MV-4-11 (cell line): ENCODE measurements around the gene GCKR.
"Not testable (repeated sequence)": the region's sequence is repeated elsewhere in the genome, so short reads cannot be mapped to it uniquely, and the experiment has no call there.

Experiments
- DNase-seq: peaks from one replicate; lab custom pipeline; 2025; lab: John Stamatoyannopoulos, UW

GCKR gene

DNA sequence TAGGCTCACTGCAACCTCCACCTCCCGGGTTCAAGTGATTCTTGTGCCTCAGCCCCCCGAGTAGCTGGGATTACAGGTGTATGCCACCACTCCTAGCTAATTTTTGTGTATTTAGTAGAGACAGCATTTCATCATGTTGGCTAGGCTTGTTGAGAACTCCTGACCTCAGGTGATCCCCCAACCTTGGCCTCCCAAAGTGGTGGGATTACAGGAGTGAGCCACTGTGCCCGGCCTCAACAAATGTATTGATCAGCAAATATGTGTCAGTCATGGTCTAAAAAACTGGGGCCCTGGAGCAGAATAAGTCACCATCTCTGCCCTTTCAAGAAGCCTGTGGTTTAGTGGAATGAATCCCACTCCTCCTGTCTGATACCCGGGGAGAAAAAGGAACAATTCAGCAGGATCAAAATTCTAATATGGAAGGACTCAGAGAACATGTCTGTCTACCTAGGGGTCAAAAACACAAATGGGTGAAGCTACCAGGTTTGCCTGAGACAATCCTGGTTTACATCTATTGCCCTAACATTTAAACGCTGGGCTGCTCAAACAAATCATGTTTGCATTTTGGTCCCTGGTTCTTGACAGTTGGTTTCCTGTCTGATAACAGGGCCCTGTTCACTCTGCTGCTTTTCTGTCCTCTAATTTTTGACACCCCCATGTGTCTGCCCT, 21.6 kb downstream of the GCKR start:
- DNase-seq: no peak

DNA sequence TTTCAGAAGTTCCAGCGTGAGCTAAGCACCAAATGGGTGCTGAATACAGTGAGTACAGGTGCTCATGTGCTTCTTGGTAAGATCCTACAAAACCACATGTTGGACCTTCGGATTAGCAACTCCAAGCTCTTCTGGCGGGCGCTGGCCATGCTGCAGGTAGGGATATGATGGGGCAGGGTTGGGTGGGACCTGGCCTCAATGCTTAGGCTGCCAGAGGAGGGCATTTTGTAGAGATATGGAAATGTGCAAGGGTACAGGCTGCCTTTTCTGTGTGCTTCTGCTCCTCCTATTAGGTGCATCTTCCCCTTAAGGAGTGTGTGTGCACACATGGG, 22.1 kb downstream of the GCKR start:
- no peak for DNase-seq

DNA sequence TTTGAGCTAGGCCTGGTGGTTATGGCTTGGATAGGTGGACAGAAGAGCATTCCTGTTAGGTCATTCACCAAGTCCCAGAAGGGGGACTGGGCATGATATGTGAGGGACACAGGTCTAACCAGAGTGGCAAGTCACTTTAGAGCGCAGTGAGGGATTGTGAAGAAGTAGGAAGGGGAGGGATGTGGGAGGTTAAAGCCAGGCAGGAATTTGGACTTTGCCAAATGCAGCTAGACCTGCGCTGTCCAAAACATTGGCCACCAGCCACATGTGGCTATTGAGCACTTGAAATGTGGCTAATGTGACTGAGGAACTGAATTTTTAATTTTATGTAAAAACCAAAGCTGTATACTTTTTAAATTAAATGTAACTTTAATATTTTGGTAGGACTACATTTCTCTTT, 23.7 kb downstream of the GCKR start:
- no peak for DNase-seq

DNA sequence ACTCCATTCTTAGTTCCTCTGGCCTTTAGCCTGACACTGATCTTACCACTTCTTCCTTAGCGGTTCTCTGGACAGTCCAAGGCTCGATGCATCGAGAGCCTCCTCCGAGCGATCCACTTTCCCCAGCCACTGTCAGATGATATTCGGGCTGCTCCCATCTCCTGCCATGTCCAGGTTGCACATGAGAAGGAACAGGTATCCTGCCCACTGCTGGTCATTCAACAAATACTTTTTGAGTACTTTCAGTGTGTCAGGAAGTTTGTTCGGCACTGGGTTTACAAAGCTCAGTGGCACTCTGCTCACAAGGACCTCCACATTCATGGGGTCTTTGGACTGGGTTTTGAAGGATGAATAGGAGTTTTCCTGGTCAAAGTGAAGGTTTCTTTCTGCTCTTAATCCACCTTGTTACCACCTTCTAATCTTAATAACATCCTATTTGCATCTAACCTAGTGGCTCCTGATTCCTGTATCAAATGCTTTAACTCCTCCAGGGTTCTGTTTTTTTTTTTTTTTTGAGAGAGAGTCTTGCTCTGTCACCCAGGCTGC, 25.8 kb downstream of the GCKR start:
- no peak for DNase-seq

DNA sequence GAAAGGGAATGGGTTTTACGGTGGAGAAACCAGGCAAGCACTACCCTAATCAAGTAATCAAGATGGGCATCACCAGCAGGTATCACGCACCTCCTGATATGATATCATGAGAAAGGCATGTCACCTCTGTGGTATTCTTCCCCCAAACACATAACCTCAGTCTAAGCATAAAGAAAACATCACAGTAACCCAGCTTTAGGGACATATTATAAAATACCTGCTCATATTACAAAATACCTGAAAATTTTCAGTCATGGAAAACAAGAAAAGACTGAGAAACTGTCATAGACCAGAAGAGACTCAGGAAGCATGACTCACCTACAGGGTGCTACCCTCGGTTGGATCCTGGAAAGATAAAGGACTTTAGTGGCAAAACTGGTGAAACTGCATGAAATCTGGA, 30.5 kb downstream of the GCKR start:
- DNase-seq: no peak

DNA sequence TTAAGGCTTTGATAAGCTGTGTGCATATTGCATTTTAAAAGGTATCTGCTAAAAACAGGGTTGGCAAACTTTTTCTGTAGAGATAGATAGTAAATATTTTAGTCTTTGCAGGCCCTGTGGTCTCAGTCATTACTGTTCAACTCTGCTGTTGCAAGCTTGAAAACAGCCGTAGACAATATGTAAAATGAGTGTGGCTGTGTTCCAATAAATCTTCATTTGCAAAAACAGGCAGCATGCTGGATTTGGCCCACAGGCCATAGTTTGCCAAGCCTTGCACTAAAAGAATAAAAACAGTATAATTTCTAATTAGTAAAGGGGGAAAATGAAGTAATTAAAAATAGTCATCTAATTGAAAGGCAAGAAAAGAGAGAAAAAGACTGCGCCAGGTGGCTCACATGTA, 35.3 kb downstream of the GCKR start:
- no peak for DNase-seq

DNA sequence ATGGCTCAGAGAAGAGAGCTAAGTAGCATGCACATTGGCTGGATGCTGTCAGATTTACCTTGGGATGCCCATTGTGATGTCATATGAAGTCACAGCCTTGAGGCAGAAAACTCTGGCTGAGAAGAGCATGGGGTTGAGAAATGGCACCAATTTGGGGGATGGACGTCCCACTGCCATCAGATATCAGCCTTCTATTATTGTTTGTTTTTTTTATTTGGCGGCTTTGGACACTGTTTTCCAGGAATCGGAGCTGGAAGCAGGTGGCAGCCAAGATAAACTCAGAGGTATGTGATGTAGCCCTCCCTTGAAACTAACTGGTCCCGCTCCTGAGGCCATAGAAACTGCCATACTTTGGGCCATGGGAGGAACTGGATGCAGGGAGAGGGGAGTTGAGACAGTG, 40.6 kb downstream of the GCKR start:
- DNase-seq: no peak

DNA sequence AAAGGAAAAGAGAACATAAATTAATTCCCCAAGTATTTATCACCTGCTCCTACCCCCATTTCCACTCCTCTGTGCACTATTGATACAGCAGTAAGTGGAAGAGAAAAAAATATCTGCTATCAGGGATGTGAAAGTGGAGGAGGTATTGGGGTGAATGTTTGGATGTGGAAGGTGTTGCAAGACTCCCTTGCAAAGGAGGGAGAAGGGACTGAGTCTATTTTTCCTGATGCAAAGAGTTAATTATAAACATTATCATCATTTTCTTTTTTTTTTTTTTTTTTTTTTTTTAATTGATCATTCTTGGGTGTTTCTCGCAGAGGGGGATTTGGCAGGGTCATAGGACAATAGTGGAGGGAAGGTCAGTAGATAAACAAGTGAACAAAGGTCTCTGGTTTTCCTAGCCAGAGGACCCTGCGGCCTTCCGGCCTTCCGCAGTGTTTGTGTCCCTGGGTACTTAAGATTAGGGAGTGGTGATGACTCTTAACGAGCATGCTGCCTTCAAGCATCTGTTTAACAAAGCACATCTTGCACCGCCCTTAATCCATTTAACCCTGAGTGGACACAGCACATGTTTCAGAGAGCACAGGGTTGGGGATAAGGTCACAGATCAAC, 42.3 kb downstream of the GCKR start:
- DNase-seq: not testable (repeated sequence)

DNA sequence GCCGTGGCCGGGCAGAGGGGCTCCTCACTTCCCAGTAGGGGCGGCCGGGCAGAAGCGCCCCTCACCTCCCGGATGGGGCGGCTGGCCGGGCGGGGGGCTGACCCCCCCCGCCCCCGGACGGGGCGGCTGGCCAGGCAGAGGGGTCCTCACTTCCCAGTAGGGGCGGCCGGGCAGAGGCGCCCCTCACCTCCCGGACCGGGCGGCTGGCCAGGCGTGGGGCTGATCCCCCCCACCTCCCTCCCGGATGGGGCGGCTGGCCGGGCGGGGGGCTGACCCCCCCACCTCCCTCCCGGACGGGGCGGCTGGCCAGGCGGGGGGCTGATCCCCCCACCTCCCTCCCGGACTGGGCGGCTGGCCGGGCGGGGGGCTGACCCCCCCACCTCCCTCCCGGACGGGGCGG, 43.0 kb downstream of the GCKR start:
- DNase-seq: not testable (repeated sequence)

DNA sequence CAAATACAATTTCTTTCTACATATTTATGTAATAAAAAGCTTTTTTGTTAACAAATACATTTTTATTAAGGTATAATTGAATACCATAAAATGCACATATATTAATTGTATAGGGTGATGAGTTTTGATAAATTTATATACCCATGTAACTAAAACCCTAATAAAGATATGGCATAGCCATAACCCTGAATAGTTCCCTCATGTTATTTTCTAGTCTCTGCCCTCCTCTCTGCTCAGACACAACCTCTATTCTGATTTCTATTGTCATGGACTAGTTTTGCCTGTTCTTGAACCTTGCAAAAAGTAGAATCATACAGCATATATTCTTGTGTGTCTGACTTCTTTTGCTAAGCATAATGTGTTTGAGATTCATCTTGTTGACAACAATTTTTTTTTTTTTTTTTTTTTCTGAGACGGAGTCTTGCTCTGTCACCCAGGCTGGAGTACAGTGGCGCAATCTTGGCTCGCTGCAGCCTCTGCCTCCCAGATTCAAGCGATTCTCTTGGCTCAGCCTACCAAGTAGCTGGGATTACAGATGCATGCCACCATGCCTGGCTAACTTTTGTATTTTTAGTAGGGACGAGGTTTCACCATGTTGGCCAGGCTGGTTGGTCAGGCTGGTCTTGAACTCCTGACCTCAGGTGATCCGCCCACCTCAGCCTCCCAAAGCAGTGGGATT, 47.6 kb downstream of the GCKR start:
- DNase-seq: no peak

DNA sequence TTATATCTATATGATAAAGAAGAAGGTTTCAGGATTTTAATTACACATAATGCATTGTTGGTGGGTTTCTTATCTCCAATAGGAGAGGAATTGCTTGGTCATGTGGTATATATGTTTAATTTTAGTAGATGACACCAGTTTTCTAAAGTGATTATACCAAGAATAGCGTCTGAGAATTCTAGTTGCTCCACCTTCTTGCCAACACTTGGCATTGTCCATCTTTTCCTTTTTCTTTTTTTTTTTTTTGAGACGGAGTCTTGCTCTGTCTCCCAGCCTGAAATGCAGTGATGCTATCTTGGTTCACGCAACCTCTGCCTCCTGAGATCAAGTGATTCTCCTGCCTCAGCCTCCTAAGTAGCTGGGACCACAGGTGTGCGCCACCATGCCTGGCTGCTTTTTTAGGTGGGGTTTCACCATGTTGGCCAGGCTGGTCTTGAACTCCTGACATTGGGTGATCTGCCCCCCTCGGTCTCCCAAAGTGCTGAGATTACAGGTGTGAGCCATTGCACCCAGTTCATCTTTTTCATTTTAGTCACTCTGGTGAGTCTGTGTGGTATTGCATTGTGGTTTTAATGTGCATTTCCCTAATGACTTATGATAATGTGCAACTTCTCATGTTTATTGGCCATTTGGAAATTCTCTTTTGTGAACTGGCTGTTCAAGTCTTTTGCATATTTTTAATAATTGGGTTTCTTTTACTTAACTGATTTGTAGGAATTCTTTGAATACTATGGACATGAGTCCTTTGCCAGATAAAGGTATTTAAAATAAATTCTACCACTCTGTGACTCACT, 48.9 kb downstream of the GCKR start:
- DNase-seq: no peak

DNA sequence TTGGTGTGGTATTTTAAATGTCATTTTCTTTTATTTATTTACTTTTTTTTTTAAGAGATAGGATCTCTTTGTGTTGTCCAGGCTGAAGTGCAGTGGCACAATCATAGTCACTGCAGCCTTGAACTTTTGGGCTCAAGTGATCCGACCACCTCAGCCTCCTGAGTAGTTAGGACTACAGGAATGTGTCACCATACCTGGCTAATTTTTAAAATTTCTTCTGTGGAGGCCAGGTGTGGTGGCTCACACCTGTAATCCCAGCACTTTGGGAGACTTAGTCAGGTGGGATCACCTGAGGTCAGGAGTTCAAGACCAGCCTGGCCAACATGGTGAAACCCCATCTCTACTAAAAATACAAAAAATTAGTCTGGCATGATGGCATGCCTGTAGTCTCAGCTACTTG, 52.7 kb downstream of the GCKR start:
- no peak for DNase-seq

DNA sequence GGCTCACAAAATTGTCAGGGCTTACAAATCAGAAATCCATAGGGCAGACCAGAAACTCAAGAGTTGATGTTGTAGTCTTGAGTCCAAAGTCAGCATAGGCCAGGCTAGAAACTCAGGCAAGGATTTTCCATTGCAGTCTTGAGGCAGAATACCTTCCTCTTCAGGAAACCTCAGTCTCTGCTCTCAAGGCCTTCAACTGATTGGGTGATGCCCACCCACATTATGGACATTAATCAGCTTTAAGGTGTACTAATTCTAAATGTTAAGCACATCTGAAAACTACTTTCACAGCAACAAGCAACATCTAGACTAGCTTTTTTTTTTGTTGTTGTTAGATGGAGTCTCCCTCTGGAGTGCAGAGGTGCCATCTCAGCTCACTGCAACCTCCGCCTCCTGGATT, 54.9 kb downstream of the GCKR start:
- DNase-seq: no peak

DNA sequence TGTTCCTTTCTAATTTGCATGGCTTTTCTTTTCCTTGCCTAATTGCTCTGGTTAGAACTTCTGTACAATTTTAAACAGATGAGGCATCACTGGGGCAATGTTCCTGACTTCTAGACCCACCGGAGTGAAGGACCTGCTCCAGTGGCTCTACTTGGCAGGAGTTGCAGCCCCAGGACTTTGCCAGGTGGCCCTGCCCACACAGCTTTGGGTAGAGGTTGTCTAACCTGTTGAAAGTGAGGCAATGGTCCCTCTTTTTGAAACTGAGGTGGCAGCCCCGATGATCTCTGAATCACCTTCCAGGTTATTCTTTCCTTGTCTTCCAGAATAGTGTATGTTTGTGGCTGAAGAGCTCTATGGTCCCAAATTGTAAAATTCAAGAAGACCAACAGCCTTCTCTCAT, 56.3 kb downstream of the GCKR start:
- no peak for DNase-seq

DNA sequence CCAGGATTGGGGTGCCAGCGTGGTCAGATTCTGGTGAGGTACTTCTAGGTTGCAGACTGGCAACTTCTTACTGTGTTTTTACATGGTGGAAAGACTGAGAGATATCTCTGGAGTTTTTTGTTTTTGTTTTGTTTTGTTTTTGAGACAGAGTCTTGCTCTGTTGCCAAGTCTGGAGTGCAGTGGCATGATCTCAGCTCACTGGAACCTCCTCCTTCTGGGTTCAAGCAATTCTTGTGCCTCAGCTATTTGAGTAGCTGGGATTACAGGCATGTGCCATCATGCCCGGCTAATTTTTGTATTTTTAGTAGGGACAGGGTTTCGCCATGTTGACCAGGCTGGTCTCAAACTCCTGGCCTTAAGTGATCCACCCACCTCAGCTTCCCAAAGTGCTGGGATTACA, 57.8 kb downstream of the GCKR start:
- DNase-seq: not testable (repeated sequence)

DNA sequence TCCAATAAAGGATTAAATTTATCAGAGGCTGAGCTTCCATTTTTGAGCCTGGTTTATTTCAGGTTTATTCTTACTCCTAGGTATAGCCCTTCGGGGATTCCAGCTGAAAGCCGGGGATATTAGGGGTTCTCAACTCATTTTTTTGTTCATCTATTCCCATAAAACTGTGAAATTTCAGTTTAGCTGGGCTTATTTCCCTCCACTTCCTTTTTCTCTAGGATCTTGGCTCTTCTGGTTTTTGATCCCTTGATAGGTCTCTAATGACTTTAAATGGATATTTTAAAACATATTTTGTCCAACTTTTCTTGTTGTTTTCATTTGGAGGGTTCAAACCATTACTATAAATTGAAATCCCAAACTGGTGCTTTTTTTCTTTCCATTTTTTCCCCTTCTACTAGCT, 62.6 kb downstream of the GCKR start:
- DNase-seq: no peak

DNA sequence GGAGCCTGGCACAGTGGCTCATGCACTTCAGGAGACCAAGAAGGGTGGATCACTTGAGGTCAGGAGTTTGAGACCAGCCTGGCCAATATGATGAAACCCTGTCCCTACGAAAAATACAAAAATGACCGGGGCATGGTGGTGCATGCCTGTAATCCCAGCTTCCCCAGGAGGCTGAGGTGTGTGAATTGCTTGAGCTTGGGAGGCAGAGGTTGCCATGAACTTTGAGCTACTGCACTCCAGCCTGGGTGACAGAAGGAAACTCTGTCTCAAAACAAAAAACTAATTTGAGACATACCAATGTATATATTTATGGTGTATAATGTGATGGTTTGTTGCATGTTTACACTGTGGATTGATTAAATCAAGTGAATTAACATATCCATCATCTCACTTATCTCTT, 64.4 kb downstream of the GCKR start:
- DNase-seq: no peak

DNA sequence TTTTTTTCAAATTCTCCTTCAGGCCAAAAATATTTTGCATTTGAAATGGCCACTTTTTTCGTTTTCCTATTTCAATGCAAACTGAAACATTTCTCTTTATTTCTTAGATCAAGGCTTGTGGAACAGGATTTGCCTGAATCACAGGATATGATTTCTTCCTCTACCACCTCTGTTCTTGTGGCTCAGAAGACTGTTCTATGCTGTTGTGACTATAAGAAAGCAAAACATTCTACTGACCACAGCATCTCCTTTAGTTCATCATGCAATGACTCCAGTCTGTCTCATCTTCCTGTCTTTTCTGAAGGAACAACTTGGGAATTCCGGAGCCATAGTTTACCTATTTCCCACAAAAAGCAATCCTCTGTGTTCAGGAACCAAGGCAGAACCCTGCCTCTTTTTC, 70.0 kb downstream of the GCKR start:
- DNase-seq: no peak

DNA sequence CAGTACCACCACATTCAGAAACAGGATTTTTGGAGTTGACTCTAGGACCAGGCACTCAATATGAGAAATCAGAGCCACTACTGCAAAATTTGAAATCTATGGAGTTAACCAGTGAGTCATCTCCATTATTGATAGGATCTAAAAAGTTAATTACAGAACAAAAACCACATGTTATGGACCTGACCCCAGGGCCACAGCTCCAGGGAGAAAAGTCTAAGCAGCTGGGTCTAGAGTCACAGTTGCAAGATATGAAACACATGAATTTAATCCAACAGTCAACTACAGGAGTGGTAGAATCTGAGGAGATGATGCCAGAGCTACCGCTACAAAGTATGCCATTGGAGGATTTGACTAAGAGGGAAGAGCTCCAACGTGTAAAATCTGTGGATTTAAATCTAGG, 72.8 kb downstream of the GCKR start:
- no peak for DNase-seq

DNA sequence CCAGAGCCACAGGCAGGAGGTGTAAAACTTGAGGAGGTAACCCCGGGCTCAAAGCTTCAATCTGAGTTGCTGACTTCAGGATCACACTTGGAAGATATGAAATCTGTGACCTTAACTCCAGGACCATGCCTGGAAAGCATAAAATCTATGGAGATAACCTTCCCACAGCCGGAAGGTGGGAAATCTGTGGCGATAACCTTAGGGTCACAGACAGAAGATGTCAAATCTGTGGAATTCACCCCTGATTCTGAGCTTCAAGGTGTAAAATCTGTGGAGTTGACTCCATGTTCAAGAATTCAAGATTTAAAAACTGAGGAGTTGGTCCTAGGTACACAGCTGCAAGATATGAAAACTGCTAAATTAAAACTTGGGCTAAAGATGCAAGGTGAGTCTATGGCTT, 74.6 kb downstream of the GCKR start:
- DNase-seq: no peak

DNA sequence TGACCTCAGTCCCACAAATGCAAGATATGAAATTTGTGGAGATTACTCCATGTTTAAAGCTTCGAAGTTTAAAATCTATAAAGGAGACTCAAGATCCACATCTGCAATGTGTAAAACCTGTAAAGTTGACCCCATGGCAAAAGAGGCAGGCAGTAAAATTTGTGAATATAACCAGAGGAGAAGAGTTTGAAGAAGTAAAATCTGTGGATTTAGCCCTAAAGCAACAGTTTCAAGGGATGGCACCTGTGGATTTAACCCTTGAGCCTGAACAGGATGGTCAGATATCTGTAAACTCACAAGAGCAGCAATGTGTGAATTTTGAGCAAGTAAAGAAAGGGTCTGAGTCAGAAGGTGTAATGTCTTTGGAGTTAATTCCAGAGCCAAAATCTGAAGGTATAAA, 75.0 kb downstream of the GCKR start:
- no peak for DNase-seq

DNA sequence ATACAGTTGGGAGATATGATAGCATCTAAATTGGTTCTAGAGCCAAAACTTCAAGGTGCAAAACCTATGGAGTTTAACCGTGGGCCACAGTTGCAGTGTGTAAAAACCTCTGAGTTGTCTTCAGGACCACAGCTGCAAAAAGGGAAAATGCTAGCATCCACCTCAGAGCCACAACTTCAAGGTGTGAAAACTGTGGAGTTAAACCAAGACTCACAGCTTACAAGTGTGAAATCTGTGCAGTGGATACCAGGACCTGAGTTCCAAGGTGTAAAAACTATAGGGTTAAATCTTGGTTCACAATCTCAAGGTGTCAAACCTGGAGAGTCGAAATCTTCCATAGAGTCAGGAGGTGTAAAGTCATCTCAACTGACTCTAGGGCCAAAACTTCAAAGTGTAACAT, 75.8 kb downstream of the GCKR start:
- no peak for DNase-seq

DNA sequence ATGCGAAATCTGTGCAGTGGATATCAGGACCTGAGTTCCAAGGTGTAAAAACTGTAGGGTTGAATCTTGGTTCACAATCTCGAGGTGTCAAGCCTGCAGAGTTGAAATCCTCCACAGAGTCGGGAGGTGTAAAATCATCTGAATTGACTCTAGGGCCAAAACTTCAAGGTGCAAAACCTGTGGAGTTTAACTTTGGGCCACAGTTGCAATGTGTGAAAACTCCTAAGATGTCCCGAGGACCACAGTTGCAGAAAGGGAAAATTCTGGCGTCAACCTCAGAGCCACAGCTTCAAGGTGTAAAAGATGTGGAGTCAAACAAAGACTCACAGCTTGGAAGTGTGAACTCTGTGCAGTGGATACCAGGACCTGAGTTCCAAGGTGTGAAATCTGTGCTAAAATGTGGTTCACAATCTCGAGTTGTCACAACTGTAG, 76.4 kb downstream of the GCKR start:
- no peak for DNase-seq
